Right lobe of liver (tissue), 4 donors: ENCODE measurements around the gene SNX8.

Experiments
- CTCF ChIP-seq, 4 donors: fragments of 200-600 bp in 3 of 4; fragments of 450-650 bp in 1 of 4; IDR thresholded peaks; one replicate each; pipeline versions ENCODE4 v1.5.1 to v1.8.0; 2016 to 2022; ENCODE audit warnings: antibody characterized with exemption in 4 of 4, mild to moderate bottlenecking in 2 of 4
- POLR2A ChIP-seq: fragments of 450-650 bp; IDR thresholded peaks from one replicate; pipeline ENCODE4 v1.6.1; 2017; ENCODE audit warnings: antibody characterized with exemption, mild to moderate bottlenecking
- donor health status: DM: no; HTN: no; CAD: no.
- donor health status: DM: no; HTN: no; CAD: no.
- donor health status: DM: no; HTN: yes; CAD: no.

DNA sequence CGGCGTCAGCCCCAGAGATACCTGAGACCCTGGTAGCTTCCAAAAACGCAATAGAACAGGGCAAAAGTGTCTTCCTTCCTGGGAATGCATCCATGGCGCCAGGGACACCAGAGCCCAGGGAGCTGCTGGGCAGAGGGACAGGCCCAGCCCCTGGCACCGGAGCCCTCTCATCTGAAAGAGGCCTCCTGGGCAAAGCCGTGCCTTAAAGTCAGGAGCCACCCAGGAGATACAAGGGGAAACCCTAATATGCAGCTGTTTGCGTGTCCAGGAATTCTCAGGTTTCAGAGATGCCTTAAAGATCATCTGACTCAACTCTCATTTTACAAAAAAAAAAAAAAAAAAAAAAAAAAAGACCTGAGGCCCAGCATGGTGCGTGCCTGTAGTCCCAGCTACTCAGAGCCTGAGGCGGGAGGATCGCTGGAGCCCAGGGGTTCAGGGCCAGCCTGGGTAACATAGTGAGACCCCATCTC, 44.2 kb downstream of the SNX8 start:
- no peak for TF ChIP-seq CTCF (IDR thresholded peaks at IDR 0.05)
- TF ChIP-seq POLR2A, result no peak
